Activated T-helper 1 cell treated with Interleukin-2 at 50 U/mL for 16 hours (primary cell): ENCODE data around the gene GADD45GIP1.
"Not testable (repeated sequence)": the region's sequence is repeated elsewhere in the genome, so short reads cannot be mapped to it uniquely, and the experiment has no call there.

Experiments used
- DNase-seq: peaks from one replicate; pipeline ENCODE4 v3.0.0-alpha.2; 2020; ENCODE audit warnings: low read depth

GADD45GIP1 gene

GRCh38 chr19:12987781-12988180 lies 30.8 kb upstream of the GADD45GIP1 start:
- DNase-seq = no peak

- DNase-seq = no peak
Measured at GRCh38 chr19:12987190-12987589, 30.2 kb upstream of the GADD45GIP1 start.

- DNase-seq = no peak
Measured at GRCh38 chr19:12986726-12987125, 29.7 kb upstream of the GADD45GIP1 start.

DNA sequence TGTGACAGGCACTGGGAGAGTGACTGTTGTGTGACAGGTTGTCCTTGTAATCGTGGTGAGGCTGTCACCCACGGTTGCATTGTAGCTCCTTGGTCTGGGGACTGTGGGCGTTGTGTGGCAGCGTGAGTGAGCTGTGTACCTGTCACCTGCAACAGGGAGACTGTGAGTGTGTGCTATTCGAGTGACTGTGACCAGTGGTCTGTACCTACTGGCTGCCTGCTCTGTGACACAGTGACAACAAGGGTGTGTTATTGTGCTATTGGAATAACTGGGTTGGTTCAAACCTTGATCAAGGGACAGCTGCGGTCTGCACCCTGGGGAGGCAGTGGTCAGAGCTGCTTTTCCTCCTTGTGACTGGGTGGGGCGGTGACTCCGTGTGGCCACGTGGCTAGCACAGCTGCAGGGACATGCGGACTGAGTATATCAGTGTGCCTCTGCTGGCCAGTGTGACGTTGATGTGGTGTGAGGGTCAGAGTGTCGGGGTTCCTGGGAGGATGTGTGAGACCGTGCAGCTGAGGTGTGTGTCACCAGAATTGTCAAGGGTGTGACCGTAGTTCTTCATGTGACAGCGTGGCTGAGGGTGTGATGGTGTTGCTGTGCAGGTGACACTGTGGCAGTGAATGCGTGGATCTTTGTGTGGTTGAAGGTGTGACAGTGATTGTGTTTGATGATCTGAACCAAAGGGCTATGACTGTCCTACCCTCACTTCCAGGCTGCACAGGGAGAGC lies 28.2 kb upstream of the GADD45GIP1 start:
- DNase-seq = no peak

DNA sequence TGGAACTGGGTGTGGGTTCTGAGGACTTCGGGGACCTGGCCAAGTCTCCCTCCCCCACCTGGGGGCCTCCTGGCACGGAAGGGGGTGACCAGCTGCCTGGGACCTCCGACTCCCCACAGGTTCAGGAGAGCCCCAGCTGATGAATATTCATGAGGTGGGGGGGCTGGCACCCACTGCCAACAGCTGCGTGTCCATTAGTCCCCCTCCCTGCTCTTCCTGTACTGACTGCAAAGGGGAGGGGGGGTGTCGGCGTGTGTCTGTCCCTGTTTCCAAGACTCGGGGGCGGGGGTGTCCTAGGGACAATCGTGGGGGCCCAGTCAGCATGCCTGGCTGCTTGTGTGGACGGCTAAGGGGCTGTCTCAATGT lies 27.6 kb upstream of the GADD45GIP1 start:
- DNase-seq = no peak

- no peak for DNase-seq
Measured at GRCh38 chr19:12984143-12984627, 27.2 kb upstream of the GADD45GIP1 start.

DNA sequence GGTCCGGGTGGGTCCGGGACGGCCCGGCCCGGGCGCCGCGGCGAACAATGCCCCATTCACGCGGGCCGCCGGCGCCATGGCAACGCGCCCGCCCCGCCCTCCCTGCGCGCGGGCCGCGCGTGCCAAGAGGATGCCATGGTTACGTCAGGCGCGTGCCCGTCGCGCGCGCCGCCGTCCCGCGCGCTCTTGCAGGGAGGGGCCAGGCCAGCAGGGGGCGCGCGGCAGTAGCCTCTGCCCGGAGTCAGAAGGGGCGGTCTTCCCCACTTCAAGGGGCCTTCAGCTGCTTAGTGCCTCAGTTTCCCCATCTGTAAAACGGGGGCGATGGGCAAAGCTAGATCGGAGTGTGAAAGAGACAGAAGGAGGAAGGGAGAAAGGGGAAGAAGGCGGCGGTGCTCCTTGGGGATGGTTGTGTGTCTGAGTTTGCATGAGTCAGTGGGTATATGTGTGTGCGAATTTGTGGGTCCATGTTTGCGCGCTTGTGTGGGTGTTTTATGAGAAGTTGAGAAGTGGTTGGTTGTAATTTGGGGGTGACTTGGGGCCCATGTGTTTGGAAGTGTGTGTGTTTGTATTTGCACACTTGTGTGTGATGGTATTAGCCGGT lies 26.6 kb upstream of the GADD45GIP1 start:
- DNase-seq = peak; percentile 78

DNA sequence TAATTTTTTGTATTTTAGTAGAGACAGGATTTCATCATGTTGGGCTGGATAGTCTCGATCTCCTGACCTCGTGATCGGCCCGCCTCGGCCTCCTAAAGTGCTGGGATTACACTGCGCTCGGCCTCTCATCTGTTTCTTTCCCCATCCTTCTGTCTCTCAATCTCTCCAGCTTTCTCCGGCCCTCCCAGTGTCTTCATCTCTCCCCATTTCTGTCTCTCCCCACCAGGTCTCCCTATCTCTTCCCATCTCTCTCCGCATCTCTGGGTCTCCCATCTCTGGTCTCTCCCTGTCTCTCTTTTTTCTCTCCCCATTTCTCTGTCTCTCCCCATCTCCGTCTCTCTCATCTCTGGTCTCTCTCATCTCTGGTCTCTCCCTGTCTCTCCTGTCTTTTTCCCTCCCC lies 26.1 kb upstream of the GADD45GIP1 start:
- DNase-seq = no peak

GRCh38 chr19:12982648-12983047 lies 25.6 kb upstream of the GADD45GIP1 start:
- no peak for DNase-seq

GRCh38 chr19:12979974-12980373 lies 23.0 kb upstream of the GADD45GIP1 start:
- no peak for DNase-seq

- DNase-seq = not testable (repeated sequence)
Measured at GRCh38 chr19:12976109-12976508, 19.1 kb upstream of the GADD45GIP1 start.

DNA sequence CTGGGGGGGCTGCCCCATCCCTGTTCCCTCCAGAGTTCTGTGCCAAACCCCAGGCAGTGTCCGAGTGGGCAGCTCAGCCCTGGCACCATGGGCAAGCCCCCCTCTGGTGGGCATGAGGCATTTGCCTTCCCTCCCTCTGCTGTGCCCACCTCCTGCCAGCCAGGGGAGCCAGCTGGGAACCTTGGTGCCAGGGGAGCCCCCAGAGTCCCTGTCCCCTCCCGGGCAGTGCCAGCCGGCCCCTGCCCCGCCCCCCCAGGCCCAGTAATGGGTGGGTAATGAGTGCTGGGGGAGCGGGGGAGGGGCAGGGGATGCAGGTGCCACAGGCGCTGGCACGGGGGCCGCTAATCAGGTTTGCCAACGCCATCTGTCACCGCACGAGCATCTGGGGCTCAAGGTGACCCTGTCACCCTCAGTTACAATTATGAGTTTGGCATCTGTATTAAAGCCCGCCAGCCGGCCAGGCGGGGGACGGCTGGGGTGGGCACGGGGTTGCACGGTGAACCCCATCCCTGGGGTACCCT lies 18.3 kb upstream of the GADD45GIP1 start:
- no peak for DNase-seq

DNA sequence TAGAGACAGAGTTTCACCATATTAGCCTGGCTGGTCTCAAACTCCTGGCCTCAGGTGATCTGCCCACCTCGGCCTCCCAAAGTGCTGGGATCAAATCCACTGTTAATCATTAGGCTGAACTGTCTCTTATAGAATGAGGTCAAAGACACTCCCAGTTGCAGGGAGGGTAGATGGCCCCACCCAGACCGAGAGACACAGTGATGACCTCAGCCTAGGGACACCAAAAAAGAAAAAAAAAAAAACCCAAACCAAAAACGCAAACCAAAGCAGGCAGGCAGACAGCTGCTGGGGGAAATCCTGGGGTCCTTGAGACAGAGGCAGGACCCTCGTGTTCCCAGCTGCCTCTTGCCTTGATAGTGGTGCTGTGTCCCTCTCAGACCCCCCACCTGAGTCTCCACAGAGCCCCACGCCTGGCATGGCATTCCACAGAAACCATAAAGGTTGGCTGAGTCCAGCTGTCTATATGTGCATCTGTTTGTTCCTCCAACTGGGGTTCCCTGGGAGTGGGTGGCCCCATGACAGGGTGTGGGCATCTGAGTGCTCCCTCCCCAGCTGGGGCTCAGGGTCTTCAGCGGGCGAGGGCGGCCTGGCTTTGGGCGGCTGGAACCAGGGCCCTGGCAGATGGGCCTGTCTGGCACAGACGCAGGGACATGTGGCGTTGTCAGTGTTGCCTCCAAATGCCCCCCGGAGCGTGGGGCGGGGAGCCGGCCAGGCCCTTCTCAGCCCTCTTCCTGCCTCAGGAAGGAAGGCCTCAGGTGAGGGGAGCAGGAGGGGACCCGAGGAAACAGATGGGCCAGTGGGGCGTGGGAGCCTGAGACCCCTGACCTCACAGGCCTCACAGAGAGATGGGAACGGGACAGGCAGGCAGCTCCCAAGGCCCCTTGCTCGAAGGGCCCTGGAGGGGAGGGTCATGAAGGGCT lies 17.5 kb upstream of the GADD45GIP1 start:
- DNase-seq = no peak

DNA sequence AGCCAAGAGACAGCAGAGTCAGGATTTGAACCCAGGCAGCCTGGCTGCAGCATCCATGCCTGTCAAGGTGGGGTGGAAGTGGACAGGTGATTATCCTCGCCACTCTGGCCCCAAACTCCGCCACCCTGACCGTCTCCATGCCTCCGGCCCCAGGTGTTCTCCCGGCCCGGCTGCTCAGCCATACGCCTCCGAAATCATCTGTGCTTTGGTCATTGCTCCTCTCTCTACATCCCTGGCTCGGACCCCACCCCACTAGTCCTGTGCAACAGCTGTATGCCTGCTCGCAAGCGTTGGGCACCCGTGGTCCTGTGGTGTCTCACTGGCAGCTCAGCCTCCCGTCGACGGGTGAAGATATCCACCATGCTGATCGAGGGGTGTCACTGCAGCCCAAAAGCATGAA lies 16.2 kb upstream of the GADD45GIP1 start:
- DNase-seq = no peak

DNA sequence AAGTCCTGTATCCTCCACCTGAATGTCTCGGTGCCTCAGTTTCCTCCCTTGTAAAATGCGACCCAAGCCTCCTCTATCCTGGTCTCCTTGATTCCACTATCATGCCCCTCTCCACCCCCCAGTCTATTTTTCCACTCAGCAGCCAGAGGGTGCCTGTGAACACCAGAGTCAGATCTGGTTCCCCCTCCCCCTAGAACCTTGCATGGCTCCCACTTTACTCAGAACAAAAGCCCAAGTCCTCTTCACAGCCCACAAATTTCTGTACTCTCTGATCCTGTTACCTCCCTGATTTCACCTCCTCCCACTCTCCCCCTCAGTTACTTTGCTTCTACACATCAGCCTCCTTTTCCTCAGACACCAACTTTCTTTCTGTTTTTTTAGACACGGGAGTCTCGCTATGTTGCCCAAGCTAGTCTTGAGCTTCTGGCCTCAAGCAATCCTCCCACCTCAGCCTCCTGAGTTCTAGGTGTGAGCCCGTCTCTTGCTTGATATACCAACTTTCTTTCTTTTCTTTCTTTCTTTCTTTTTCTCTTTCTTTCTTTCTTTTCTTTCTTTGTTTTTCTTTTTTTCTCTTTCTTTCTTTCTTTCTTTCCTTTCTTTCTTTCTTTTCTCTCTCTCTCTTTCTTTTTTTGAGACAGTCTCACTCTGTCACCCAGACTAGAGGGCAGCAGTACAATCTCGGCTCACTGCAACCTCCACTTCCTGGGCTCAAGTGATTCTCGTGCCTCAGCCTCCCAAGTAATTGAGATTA lies 13.2 kb upstream of the GADD45GIP1 start:
- no peak for DNase-seq

DNA sequence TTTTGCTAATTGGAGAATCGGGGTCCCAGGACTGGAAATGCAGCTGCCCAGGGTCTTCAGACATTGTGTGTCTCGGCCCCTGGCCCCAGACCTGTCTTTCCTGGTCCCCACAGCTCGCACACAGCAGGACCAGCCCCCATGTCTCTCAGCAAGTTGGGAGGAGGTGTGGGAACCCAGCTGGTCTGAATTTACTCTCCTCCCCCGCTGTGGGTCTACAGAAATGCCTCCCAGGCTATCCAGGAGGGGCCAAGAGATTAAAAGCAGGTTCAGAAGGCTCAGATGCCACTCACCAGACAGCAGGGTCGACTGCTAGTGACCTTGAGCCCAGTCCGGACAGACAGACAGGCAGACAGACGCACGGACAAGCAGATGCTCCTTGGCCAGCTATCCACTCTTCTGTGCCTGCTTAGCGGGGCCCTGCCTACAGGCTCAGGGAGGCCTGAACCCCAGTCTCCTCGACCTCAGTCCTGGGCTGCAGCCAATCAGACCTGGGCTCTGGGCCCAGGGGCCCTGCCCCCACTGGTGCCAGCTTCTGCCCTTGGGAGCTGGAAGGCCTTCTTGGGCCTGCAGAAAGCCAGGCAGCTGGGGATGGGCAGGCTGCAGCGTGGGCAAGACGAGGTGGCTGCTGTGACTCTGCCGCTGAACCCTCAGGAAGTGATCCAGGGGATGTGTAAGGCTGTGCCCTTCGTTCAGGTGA lies 12.4 kb upstream of the GADD45GIP1 start, which contains the start of gene DAND5:
TSS of gene DAND5 (plus strand) at position 285 of the 697 bp plus-strand sequence. CDS start at position 370, 85 bp downstream.
- no peak for DNase-seq

DNA sequence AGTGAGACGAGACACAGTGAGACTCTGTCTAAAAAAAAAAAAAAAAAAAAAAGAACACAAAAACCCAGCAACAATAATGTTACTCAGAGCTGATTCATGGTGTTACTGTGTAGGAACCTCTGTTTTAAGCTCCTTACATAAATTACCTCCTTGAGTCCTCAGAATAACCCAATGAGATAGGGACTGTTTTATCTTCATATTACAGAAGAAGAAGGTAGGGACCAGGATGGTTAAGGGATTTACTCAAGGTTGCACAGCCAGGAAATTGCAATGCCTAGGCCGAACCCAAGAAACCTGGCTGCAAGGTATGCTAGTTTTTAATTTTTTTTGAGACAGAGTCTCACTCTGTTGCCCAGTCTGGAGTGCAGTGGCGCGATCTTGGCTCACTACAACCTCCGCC lies 10.9 kb upstream of the GADD45GIP1 start:
- DNase-seq = no peak

- no peak for DNase-seq
Measured at GRCh38 chr19:12965812-12966135, 8.8 kb upstream of the GADD45GIP1 start.

- DNase-seq = peak; percentile 66
Measured at GRCh38 chr19:12965017-12965811, 8.2 kb upstream of the GADD45GIP1 start.

GRCh38 chr19:12959481-12959880 lies 2.5 kb upstream of the GADD45GIP1 start:
- no peak for DNase-seq
